Activated CD4-positive, alpha-beta T cell treated with anti-CD3 and anti-CD28 coated beads for 1 hour (primary cell): ENCODE data around the gene CNTN1.
"Not testable (repeated sequence)": the region's sequence is repeated elsewhere in the genome, so short reads cannot be mapped to it uniquely, and the experiment has no call there.

ENCODE experiments used
- DNase-seq: peaks from one replicate; pipeline ENCODE4 v3.0.0-alpha.2; 2020

CNTN1 gene

DNA sequence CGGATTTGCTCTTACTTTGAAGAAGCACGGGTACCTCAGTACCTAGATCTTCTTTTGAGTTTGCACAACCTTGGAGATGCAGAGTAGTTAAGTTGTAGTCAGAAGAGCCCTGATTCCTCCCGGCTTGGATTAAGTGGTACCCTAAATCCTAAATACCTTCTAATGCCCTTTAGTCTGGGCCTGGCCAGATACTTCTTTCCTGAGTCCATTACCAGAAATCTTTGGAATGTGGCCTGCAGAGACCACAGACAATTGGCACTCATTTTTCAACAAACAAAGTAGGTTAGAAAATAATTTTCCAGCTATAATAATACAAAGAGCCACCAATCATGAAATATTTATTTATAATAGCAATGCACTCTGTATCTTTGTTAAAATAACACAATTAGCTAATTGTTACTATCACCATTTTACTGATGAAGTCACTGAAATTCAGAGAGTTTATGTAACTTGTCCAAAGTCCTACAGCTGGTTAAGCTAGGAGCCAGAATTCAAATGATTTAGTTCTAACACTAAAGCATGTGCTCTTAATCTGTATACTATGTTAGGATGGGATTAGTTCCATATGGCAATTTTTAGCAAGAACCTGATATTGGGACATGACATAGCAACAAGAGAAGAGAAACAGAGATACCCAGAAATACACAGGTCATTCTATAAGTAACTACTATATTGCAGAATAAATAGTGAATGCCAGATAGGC lies 363.8 kb downstream of the CNTN1 start:
- DNase-seq = no peak

GRCh38 chr12:41058266-41058665 lies 366.0 kb downstream of the CNTN1 start:
- no peak for DNase-seq

- DNase-seq = no peak
Measured at GRCh38 chr12:41061192-41061591, 369.0 kb downstream of the CNTN1 start.

DNA sequence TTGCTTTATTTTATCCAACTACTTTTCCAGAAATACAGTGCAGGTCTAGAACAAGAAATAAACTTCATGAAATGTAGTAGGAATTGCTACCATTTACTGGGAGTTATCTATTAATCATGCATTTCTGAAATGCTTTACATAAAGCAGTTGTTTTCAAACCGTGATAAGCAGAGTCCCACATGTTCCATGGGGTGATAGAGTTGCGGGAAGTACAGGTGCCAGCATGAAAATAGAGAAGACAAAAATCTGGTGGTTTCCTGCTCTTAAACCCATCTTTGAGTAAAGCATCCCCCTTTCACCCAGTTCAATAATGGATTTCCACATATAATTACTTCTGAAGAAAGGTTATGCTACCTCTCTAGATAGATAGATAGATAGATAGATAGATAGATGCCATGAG lies 372.2 kb downstream of the CNTN1 start:
- no peak for DNase-seq

- no peak for DNase-seq
Measured at GRCh38 chr12:41067941-41068645, 375.9 kb downstream of the CNTN1 start.

DNA sequence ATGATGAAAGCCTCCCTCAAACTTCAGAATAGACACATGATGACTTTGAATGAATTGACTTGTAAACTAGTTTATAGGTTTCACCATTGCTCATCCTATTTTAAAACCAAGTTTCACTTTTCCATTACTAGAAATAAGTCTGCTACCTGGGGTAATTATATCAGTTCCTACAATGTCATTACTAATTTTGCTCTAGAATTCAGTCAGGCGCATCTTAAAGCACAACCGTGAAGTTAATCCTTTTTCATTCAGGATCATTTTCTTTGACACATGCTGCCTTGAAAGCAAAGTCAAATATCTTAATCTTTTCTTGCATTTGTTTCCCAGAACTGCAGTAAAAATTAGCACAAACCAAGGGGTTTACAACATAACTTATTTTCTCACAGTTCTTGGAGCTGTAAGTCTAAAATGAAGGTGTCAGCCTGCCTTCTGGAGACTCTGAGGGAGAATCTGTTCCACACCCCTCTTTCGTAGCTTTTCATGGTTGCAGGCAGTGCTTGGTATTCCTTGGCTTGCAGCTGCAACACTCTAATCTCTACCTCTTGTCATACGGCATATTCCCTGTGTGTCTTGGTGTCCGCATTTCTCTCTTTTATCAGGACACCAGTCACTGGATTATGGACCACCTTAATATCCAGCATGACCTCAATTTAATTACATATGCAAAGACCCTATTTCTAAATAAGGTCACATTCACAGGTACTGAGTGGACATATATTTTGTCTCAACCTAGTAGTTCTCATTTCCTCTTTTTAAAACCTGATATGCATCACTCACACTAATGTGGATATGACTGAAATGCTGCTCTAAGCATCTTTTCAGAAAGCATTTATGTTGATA lies 381.6 kb downstream of the CNTN1 start:
- DNase-seq = no peak

GRCh38 chr12:41074473-41074769 lies 382.2 kb downstream of the CNTN1 start:
- DNase-seq = no peak

GRCh38 chr12:41076114-41076513 lies 383.9 kb downstream of the CNTN1 start:
- DNase-seq = no peak

- DNase-seq = not testable (repeated sequence)
Measured at GRCh38 chr12:41081241-41081640, 389.0 kb downstream of the CNTN1 start.

DNA sequence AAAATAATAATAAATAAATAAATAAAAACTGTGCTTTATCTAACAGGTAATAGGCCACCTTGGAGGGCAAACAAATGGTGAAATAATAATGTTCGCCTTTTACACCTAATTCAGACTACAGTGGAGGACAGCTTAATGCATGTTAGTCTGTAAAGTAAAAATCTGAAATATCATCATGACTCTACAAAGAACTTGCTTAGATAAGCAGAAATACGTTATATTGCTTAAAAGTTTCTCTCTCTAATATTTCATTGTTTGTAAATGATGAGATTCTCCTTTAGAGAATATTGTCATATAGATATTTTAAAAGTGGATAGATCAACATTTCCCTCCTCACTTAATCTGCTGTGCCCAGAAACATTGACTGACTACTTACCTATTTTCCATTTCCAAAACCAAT lies 397.2 kb downstream of the CNTN1 start:
- no peak for DNase-seq

DNA sequence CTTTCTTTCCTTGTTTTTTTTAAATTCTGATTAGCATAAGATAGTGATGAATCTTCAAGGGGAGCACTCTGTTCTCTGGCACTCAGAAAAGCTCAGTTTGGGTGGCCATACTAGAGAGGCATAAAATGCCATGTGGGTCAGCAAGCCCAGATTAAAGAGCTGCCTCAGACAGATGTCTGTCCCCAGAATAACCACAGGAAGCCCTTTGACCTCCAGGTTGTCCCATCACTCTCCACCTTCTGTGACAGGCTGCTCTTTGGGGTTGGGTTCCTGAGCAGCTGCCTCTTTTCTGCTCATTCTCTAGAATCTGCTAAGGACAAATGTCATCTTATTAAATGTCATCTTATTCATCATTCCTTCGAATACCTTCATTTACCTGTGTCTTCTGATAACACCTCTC lies 399.9 kb downstream of the CNTN1 start:
- DNase-seq = no peak

DNA sequence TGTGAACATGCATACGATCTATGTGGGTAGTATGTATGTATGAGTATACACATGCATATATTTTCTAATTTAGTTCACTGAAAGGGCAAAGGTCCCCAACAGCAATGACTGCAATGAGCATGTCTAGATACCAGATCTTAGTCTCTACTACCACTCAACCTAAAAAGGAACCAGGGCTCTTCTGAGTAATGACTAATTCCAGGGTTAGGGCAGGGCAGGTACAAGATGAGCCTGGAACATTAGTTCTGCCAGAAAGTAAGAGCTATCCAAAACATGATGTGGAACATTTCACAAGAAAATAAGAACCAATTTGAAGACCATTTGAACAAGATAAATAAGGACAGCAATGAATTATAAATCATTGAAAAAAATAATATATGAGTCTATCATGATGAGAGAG lies 404.6 kb downstream of the CNTN1 start:
- DNase-seq = no peak

DNA sequence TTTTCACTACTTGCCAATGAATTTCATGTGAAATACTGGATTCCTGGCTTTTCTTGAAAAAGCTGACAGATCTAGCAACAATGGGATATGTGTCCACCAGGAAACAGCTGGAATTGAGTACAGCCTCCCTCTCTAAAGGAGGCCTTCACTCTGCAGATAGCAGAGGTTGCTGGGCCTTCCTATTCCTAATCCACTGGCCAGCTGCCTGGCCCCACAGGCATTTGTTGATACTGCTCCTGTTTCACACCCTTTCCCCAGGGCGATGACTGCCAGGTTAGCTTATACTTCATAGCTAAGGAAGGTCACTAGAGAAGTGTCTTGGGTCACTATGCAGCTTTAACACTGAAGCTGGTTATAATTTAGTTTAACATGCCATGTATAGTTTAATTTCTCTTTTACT lies 408.3 kb downstream of the CNTN1 start:
- no peak for DNase-seq

DNA sequence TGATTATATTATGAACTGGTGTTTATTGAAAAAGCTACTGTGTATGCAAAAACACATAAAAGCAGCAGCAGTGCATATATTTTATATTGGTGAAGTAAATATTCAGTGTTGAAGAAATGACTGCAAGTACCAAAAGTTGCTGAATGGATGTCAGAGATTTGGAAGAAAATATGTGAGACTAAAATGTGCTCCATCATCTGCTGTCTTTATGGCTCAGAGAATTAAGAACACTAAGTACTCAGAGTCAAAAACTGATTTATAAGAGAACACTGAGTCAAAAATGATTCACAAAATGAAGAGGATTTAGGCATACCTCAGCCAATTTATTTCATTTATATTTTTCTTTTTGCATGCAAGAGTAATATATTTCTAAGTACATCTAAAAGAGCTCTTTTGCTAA lies 409.6 kb downstream of the CNTN1 start:
- no peak for DNase-seq

- DNase-seq = no peak
Measured at GRCh38 chr12:41103614-41104013, 411.4 kb downstream of the CNTN1 start.

- DNase-seq = no peak
Measured at GRCh38 chr12:41106315-41106714, 414.1 kb downstream of the CNTN1 start.

DNA sequence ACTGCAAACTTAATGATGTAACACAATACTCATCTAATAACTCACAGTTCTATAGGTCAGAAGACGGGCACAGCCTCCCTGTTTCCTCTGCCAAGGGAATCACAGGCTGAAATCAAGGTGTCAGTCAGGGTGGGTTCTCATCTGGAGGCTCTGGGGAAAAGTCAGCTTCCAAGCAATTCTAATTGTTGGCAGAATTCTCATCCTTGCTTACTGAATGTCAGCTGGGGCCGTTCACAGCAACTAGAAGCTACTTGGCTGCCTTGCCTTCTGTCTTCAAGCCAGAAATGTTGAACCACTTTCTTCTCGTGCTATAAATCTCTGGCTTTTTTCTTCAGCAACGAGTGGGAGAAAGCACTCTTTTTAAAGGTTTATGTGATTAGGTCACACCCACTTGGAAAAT lies 415.8 kb downstream of the CNTN1 start:
- DNase-seq = no peak

GRCh38 chr12:41112903-41113302 lies 420.7 kb downstream of the CNTN1 start:
- DNase-seq = no peak

GRCh38 chr12:41120211-41120610 lies 428.0 kb downstream of the CNTN1 start:
- no peak for DNase-seq

DNA sequence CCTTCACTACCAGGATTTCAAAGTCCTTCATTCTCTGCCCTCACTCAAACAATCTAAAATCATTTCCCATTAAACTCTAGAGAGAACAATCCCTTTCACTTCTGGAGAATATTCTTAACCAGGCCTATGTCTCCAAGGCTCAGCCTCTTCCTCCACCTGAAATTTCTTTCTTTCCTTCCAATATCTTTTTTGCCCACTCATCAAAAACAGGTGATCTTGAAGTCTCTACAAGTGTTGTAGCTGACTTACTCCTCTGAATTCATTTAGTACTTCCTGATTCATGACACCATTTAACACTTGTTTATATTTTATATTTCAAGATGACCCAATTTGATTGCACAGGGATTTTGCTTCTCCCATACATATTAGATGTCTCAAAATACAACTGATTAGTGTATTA lies 429.1 kb downstream of the CNTN1 start:
- no peak for DNase-seq
